ENCODE results near the gene SLC35B3. TPM values are rescaled to one million over a fixed set of nuclear protein-coding genes. Genes with fewer than 3 reads are reported as not detected.

The SLC35B3 gene
- total and polyA plus RNA-seq, 9 of the 15 experiments (the other 6 are each of a cell fraction or from before 2014, with no cell fraction given): 7.6 to 19.1 (median 11.3) TPM

GRCh38 chr6:8483650-8484049 is 48.3 kb upstream of the SLC35B3 start:
- FAIRE-seq: no peak
- no peak for TF ChIP-seq MEF2D (tag; conservative IDR thresholded peaks at IDR 0.05; ENCODE audit: low read depth)
- TF ChIP-seq MIER1 (IDR thresholded peaks at IDR 0.05; ENCODE audit: low read depth): no peak
- no peak for TF ChIP-seq RFX1 (IDR thresholded peaks at IDR 0.05)
- no peak for TF ChIP-seq ZNF318 (IDR thresholded peaks at IDR 0.05; ENCODE audit: borderline replicate concordance in 1 of 2, low read depth in 1 of 2)
- TF ChIP-seq ZNF778 (CRISPR knock-in tag; IDR thresholded peaks at IDR 0.05): no peak
- no peak for TF ChIP-seq XRCC3 (IDR thresholded peaks at IDR 0.05)
- no peak for TF ChIP-seq RBM14 (IDR thresholded peaks at IDR 0.05; ENCODE audit: borderline replicate concordance, insufficient read depth, low read depth, low read length)
- TF ChIP-seq ZNF121 (CRISPR knock-in tag; conservative IDR thresholded peaks at IDR 0.05): no peak
- TF ChIP-seq KDM2B (CRISPR knock-in tag; IDR thresholded peaks at IDR 0.05): no peak
- TF ChIP-seq RREB1 (CRISPR knock-in tag; IDR thresholded peaks at IDR 0.05): no peak

More at GRCh38 chr6:8483650-8484049, 48.3 kb upstream of the SLC35B3 start:
- ChIA-PET POLR2A (no interaction called here), CTCF (ENCODE audit: low intra/inter-chr PET ratio) (no interaction called here)
- in situ Hi-C loops (cut with MboI) (no loop called here), intact Hi-C loops (cut with micrococcal nuclease) (no loop called here)
- Histone ChIP-seq H3K9me3 (replicated peaks; ENCODE audit: control insufficient read depth, insufficient read depth, low read depth, low read length) (no peaks in the 10 kb centered on the region), H3K4me2 (ENCODE audit: insufficient read depth, low read length) (no peak overlapping the region), H2AFZ (ENCODE audit: low read depth, low read length) (no peak overlapping the region), H3K4me1 (replicated peaks in 1 of 2; ENCODE audit: control insufficient read depth in 2 of 2, insufficient read depth in 2 of 2, low read length in 2 of 2) (no peaks in the 10 kb centered on the region), H3K79me2 (ENCODE audit: control insufficient read depth, insufficient read depth, low read length) (no peaks in the 10 kb centered on the region), H4K20me1 (replicated peaks; ENCODE audit: control insufficient read depth, insufficient read depth, low read length) (no peaks in the 10 kb centered on the region), H3K9me1 (ENCODE audit: control insufficient read depth, insufficient read depth, low read length) (no peaks in the 10 kb centered on the region), H3K9ac (ENCODE audit: insufficient read depth in 1 of 2, low read depth in 2 of 2, low read length in 2 of 2) (no peak overlapping the region), H3K36me3 (ENCODE audit: control insufficient read depth, insufficient read depth, low read length) (no peaks in the 10 kb centered on the region), H3K27me3 (ENCODE audit: control insufficient read depth in 2 of 2, insufficient read depth in 2 of 2, low read length in 2 of 2) (no peaks in the 10 kb centered on the region), H3K27ac (ENCODE audit: extremely low read depth, low read depth, low read length) (no peak overlapping the region), H3K4me3 (no peak overlapping the region)
- ATAC-seq: no peak
- 0% methylated on average over 1 of the region's 1 CpG for WGBS (ENCODE audit: insufficient coverage, low coverage, missing lambda C conversion rate)
- DNase-seq (ENCODE audit: extremely low read depth in 1 of 4, low spot score in 3 of 4): no peak
- no TSS peak for BruUV-seq (replicated peaks)

Data from K562 (cell line).